IMR-90 (cell line): ENCODE measurements around the gene P2RY14. TPM values are rescaled to one million over a fixed set of nuclear protein-coding genes. Genes with fewer than 3 reads are reported as not detected.
"Not testable (repeated sequence)": the region's sequence is repeated elsewhere in the genome, so short reads cannot be mapped to it uniquely, and the experiment has no call there.

Experiments used
- ATAC-seq: fragments of 200-7000 bp; cut with Tn5 transposase; 2 replicates; pipeline ENCODE4 v1.9.1; 2020; ENCODE audit warnings: low read depth, mild to moderate bottlenecking, moderate library complexity
- BruUV-seq: library from RNA; stranded (reverse); fragments of 400-500 nt; replicated peaks from 2 replicates; lab custom pipeline; 2021; lab: Mats Ljungman, UMichigan
- CTCF ChIA-PET: fragments of 300-600 bp; formaldehyde crosslinking; extraction: SDS; loops from one replicate; lab custom pipeline; 2021; ENCODE audit warnings: antibody characterized with exemption; lab: Yijun Ruan, JAX
- POLR2A ChIA-PET: fragments of 300-600 bp; sonication (Branson Sonifier 250); formaldehyde crosslinking; loops from one replicate; lab custom pipeline; 2022; ENCODE audit warnings: antibody characterized with exemption; ENCODE audit not compliant: unreplicated experiment; lab: Charles Lee
- DNase-seq: peaks from one replicate; pipeline ENCODE4 v3.0.0; 2013
- H2AFZ ChIP-seq: replicated peaks from 2 replicates; pipeline ENCODE3; 2013; ENCODE audit warnings: low read length, mild to moderate bottlenecking; ENCODE audit not compliant: poor library complexity
- H2AK5ac ChIP-seq: 2 replicates; pipeline ENCODE4 v1.6.1; 2013; ENCODE audit warnings: low read depth, low read length, inconsistent platforms
- H2AK9ac ChIP-seq: replicated peaks from 2 replicates; pipeline ENCODE3; 2013; ENCODE audit warnings: mild to moderate bottlenecking, low read depth, low read length, moderate library complexity; ENCODE audit not compliant: poor library complexity
- H2BK120ac ChIP-seq: 2 replicates; pipeline ENCODE4 v1.6.1; 2013; ENCODE audit warnings: low read depth, low read length, inconsistent platforms
- H2BK15ac ChIP-seq: 3 replicates; pipeline ENCODE4 v1.6.1; 2013; ENCODE audit warnings: low read depth, low read length, inconsistent platforms
- H2BK20ac ChIP-seq: 2 replicates; pipeline ENCODE4 v1.6.1; 2013; ENCODE audit warnings: low read depth, mild to moderate bottlenecking, inconsistent platforms, low read length, moderate library complexity
- H2BK5ac ChIP-seq: 2 replicates; pipeline ENCODE4 v1.6.1; 2013; ENCODE audit warnings: mild to moderate bottlenecking, low read depth, low read length, inconsistent platforms; ENCODE audit not compliant: poor library complexity, severe bottlenecking
- H3K14ac ChIP-seq: replicated peaks from 2 replicates; pipeline ENCODE4 v1.6.1; 2013; ENCODE audit warnings: low read depth, low read length, inconsistent platforms
- H3K18ac ChIP-seq: 2 replicates; pipeline ENCODE4 v1.6.1; 2013; ENCODE audit warnings: low read depth, low read length, control low read depth
- H3K23ac ChIP-seq: 2 replicates; pipeline ENCODE4 v1.6.1; 2013; ENCODE audit warnings: low read depth, low read length, inconsistent platforms
- H3K27ac ChIP-seq: 2 replicates; pipeline ENCODE4 v1.5.1; 2013; ENCODE audit warnings: mild to moderate bottlenecking, control low read depth, low read length; ENCODE audit not compliant: insufficient read depth
- H3K27me3 ChIP-seq: 2 replicates; pipeline ENCODE4 v1.6.1; 2013; ENCODE audit warnings: low read length; ENCODE audit not compliant: control insufficient read depth, insufficient read depth
- H3K36me3 ChIP-seq: 2 replicates; pipeline ENCODE4 v1.6.1; 2013; ENCODE audit warnings: low read length, mixed read lengths; ENCODE audit not compliant: control insufficient read depth, insufficient read depth
- H3K4ac ChIP-seq: 2 replicates; pipeline ENCODE4 v1.6.1; 2013; ENCODE audit warnings: low read depth, low read length, inconsistent platforms
- H3K4me1 ChIP-seq: 2 replicates; pipeline ENCODE4 v1.6.1; 2013; ENCODE audit warnings: low read length, mixed read lengths; ENCODE audit not compliant: control insufficient read depth, insufficient read depth
- H3K4me2 ChIP-seq: 2 replicates; pipeline ENCODE4 v1.6.1; 2013; ENCODE audit warnings: low read depth, mild to moderate bottlenecking, control low read depth, low read length, moderate library complexity
- H3K4me3 ChIP-seq: 2 replicates; pipeline ENCODE4 v1.5.1; 2013; ENCODE audit warnings: low read depth, mild to moderate bottlenecking, control low read depth, low read length, moderate library complexity; ENCODE audit not compliant: insufficient read depth
- H3K56ac ChIP-seq: 2 replicates; pipeline ENCODE4 v1.6.1; 2013; ENCODE audit warnings: low read length, inconsistent platforms; ENCODE audit not compliant: insufficient read depth; ENCODE audit errors: extremely low read depth
- H3K79me1 ChIP-seq, 2 experiments: 2 replicates each; pipeline ENCODE4 v1.6.1; 2013; ENCODE audit warnings: low read length in 2 of 2, inconsistent platforms in 1 of 2, low read depth in 1 of 2
- H3K9ac ChIP-seq: 2 replicates; pipeline ENCODE4 v1.6.1; 2013; ENCODE audit warnings: low read depth, low read length, control low read depth
- H3K9me1 ChIP-seq: 2 replicates; pipeline ENCODE4 v1.6.1; 2013; ENCODE audit warnings: low read length, inconsistent platforms; ENCODE audit not compliant: insufficient read depth
- H3K9me3 ChIP-seq: 2 replicates; pipeline ENCODE4 v1.6.1; 2013; ENCODE audit warnings: low read length; ENCODE audit not compliant: control insufficient read depth, insufficient read depth
- H4K20me1 ChIP-seq: 2 replicates; pipeline ENCODE4 v1.6.1; 2013; ENCODE audit warnings: low read length, inconsistent platforms; ENCODE audit not compliant: insufficient read depth
- H4K5ac ChIP-seq: 2 replicates; pipeline ENCODE4 v1.6.1; 2013; ENCODE audit warnings: mild to moderate bottlenecking, low read depth, low read length, control low read depth
- H4K8ac ChIP-seq, 2 experiments: 2 replicates each; pipeline ENCODE4 v1.6.1; 2013; ENCODE audit warnings: low read depth in 2 of 2, low read length in 2 of 2, control low read depth in 1 of 2, inconsistent platforms in 1 of 2
- H4K91ac ChIP-seq: 2 replicates; pipeline ENCODE4 v1.6.1; 2013; ENCODE audit warnings: low read depth, low read length, inconsistent platforms; ENCODE audit not compliant: insufficient read depth
- BHLHE40 ChIP-seq: fragments of 150-350 bp; IDR thresholded peaks from 2 replicates; pipeline ENCODE4 v1.6.1; 2016; ENCODE audit warnings: mild to moderate bottlenecking, low read depth, low read length
- RAD21 ChIP-seq: IDR thresholded peaks from 2 replicates; pipeline ENCODE4 v1.6.1; 2012; ENCODE audit warnings: low read length, improper control_type of control experiment
- WGBS, 2 experiments: methylation state at CpG; one replicate each; pipeline versions ENCODE4 v1.1.5 to v1.1.7; 2013; ENCODE audit warnings: missing lambda C conversion rate in 2 of 2; ENCODE audit not compliant: insufficient read length in 1 of 2; ENCODE audit errors: extremely low coverage in 2 of 2; 5-methylcytosine and 5-hydroxymethylcytosine counted together
- dilution Hi-C: fragments of 300-500 bp; cut with HindIII; formaldehyde crosslinking; loops from one replicate; pipeline ENCODE4 v1.14.3; 2018; ENCODE audit warnings: low sequenced_read_pairs; ENCODE audit not compliant: unreplicated experiment
- in situ Hi-C: fragments of 300-500 bp; cut with MboI; formaldehyde crosslinking; loops from 3 replicates; pipeline ENCODE4 v1.14.3; 2019; ENCODE audit warnings: low sequenced_read_pairs, inconsistent platforms, mixed read lengths
- intact Hi-C: fragments of 100-400 bp; cut with micrococcal nuclease; formaldehyde crosslinking; loops from 2 replicates; pipeline ENCODE4 v1.10.0; 2022
- polyA plus RNA-seq, 3 experiments: library from polyadenylated mRNA; depleted of rRNA; stranded (reverse); fragments of >200 nt; gene quantifications; 2 replicates each; pipeline ENCODE4 v1.2.3, GENCODE V29; 2012; ENCODE audit warnings: low replicate concordance in 1 of 3
- total RNA-seq: library from RNA; depleted of rRNA; stranded (reverse); fragments of >200 nt; gene quantifications from 2 replicates; pipeline ENCODE4 v1.2.3, GENCODE V29; 2012
- TF ChIP-seq, protein P1 (sequence below): conservative IDR thresholded peaks from 2 replicates; pipeline ENCODE4 v1.5.1; 2012; ENCODE audit warnings: mild to moderate bottlenecking, low read depth, low read length, improper control_type of control experiment
- TF ChIP-seq, protein P2 (sequence below): fragments of 150-350 bp; IDR thresholded peaks from 2 replicates; pipeline ENCODE4 v1.6.1; 2016; ENCODE audit warnings: low read depth, mild to moderate bottlenecking, low read length, moderate library complexity, borderline replicate concordance

Gene P2RY14
- total and polyA plus RNA-seq, 2 of the 4 experiments (the other 2 are of a cell fraction) = not detected

DNA sequence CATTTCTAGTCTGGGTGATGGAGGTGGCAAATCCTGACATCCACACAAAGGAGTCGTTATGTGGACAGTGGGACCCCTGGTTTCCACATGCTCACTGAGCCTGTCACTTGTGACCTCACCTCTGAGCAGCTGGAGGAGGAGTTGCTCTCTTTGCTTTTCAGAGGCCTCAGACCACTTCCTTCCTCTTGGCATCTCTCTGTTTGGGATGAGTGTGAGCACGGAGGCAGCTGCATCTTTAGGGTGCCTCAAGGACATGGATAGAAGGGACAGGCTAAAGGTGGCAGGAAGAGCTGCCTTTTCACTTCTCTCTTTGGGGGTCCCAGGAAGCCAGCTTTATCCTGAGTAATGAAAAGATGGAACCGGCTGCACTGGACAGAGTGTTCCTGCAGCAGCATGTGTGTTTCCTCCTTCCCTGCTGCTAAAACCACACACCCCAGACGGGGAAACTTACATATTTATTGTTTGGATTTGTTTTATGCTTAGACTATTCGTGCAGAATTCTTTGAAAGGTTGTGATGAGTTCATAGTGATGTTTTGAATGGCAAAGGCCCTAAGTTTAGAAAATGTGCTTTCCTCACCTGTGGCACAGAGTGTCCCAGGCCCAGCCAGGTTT is 107.1 kb downstream of the P2RY14 start (continued):
- TF ChIP-seq, protein P1, sequence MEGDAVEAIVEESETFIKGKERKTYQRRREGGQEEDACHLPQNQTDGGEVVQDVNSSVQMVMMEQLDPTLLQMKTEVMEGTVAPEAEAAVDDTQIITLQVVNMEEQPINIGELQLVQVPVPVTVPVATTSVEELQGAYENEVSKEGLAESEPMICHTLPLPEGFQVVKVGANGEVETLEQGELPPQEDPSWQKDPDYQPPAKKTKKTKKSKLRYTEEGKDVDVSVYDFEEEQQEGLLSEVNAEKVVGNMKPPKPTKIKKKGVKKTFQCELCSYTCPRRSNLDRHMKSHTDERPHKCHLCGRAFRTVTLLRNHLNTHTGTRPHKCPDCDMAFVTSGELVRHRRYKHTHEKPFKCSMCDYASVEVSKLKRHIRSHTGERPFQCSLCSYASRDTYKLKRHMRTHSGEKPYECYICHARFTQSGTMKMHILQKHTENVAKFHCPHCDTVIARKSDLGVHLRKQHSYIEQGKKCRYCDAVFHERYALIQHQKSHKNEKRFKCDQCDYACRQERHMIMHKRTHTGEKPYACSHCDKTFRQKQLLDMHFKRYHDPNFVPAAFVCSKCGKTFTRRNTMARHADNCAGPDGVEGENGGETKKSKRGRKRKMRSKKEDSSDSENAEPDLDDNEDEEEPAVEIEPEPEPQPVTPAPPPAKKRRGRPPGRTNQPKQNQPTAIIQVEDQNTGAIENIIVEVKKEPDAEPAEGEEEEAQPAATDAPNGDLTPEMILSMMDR = no peak
- TF ChIP-seq RAD21 (no peak), BHLHE40 (no peak)
- TF ChIP-seq, protein P2, sequence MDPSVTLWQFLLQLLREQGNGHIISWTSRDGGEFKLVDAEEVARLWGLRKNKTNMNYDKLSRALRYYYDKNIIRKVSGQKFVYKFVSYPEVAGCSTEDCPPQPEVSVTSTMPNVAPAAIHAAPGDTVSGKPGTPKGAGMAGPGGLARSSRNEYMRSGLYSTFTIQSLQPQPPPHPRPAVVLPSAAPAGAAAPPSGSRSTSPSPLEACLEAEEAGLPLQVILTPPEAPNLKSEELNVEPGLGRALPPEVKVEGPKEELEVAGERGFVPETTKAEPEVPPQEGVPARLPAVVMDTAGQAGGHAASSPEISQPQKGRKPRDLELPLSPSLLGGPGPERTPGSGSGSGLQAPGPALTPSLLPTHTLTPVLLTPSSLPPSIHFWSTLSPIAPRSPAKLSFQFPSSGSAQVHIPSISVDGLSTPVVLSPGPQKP = no peak

DNA sequence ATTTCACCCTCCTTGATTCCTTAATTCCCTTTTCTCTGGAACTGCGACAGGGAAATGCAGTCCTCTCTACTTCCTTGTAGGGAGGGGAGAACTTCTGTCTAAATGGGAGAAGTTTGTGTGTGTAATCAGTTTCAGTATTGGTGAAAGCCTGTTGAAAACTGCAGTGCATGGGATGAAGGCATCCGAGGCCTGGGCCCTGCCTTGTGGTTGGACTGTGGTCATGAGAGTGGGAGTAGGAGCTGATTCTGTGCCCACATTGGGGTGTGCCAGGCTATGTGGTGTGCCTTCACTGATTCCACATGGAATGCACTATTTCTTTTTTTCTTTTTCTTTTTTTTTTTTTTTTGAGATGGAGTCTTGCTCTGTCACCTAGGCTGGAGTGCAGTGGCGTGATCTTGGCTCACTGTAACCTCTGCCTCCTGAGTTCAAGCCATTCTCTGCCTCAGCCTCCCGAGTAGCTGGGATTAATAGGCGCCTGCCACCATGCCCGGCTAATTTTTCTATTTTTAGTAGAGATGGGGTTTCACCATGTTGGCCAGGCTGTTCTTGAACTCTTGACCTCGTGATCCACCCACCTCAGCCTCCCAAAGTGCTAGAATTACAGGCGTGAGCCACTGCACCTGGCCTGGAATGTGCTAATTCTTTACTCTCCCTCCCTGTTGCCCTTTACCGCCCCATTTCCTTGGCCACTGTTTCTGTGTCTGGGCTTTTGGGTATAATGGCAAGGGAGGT is 108.2 kb downstream of the P2RY14 start:
- DNase-seq, dilution Hi-C loops, H2BK20ac ChIP-seq, H3K27me3 ChIP-seq, BruUV-seq, H3K23ac ChIP-seq, H3K79me1 ChIP-seq, H4K91ac ChIP-seq, H3K9me1 ChIP-seq, H3K4ac ChIP-seq, H2AK9ac ChIP-seq, H2AK5ac ChIP-seq, H2BK15ac ChIP-seq, H2BK5ac ChIP-seq, ATAC-seq, H4K5ac ChIP-seq, H3K9ac ChIP-seq, H3K18ac ChIP-seq, H3K56ac ChIP-seq, H3K9me3 ChIP-seq, H3K4me3 ChIP-seq, POLR2A ChIA-PET, H3K4me2 ChIP-seq, H2AFZ ChIP-seq, H4K20me1 ChIP-seq, H3K36me3 ChIP-seq, H3K4me1 ChIP-seq, H3K27ac ChIP-seq, H2BK120ac ChIP-seq: not testable (repeated sequence)
- peak overlapping the region in 1 of 2 experiments; percentile 39; a peak in 1 of 4 replicates for H4K8ac ChIP-seq
- in situ Hi-C loops = loop anchor here (5.0 kb wide), 2 partner anchors 57 to 107 kb away; partner anchors contain the start of gene P2RY14
- H3K14ac ChIP-seq = 0 out of 2 replicates have a peak overlapping the region, but pooled peaks have one; percentile 33
- intact Hi-C loops = loop anchor here (10.0 kb wide), 1 partner anchor 265 kb away; no protein-coding TSS in a partner anchor
- CTCF ChIA-PET = interaction anchor here (1.5 to 2.3 kb wide), 3 partner anchors 14 to 58 kb away, joined by 3 to 10 read pairs (median 7); no protein-coding TSS in a partner anchor
- WGBS, 2 experiments = no CpG with 5 or more reads among the region's 9 CpGs
